Ishikawa (cell line): ENCODE data around the gene TMPRSS6.

ENCODE experiments used
- CEBPB ChIP-seq: IDR thresholded peaks from 2 replicates; pipeline ENCODE4 v1.6.1; 2012
- CREB1 ChIP-seq: IDR thresholded peaks from 2 replicates; pipeline ENCODE4 v1.6.1; 2012; ENCODE audit warnings: low read depth
- EGR1 ChIP-seq: IDR thresholded peaks from 2 replicates; pipeline ENCODE4 v1.6.1; 2012
- EP300 ChIP-seq: IDR thresholded peaks from 2 replicates; pipeline ENCODE4 v1.6.1; 2012; ENCODE audit warnings: borderline replicate concordance
- MAX ChIP-seq: IDR thresholded peaks from 2 replicates; pipeline ENCODE4 v1.6.1; 2012
- NFIC ChIP-seq: IDR thresholded peaks from 2 replicates; pipeline ENCODE4 v1.6.1; 2012
- RAD21 ChIP-seq: IDR thresholded peaks from 2 replicates; pipeline ENCODE4 v1.6.1; 2012; ENCODE audit warnings: low read depth
- REST ChIP-seq: IDR thresholded peaks from 2 replicates; pipeline ENCODE4 v1.6.1; 2012; ENCODE audit warnings: low read depth, mild to moderate bottlenecking
- TAF1 ChIP-seq: IDR thresholded peaks from 2 replicates; pipeline ENCODE4 v1.6.1; 2012; ENCODE audit warnings: low read depth, mild to moderate bottlenecking
- TCF12 ChIP-seq: IDR thresholded peaks from 2 replicates; pipeline ENCODE4 v1.6.1; 2012; ENCODE audit warnings: low read depth
- USF1 ChIP-seq: IDR thresholded peaks from 2 replicates; pipeline ENCODE4 v1.6.1; 2012
- ZBTB7A ChIP-seq: IDR thresholded peaks from 2 replicates; pipeline ENCODE4 v1.6.1; 2012; ENCODE audit warnings: low read depth

GRCh38 chr22:37103151-37103550 lies 6.4 kb downstream of the TMPRSS6 start:
- TF ChIP-seq NFIC (no peak), REST (no peak), MAX (no peak), TAF1 (no peak), TCF12 (no peak), RAD21 (no peak), EP300 (no peak), EGR1 (no peak), CEBPB (no peak), CREB1 (no peak), USF1 (no peak), ZBTB7A (no peak)
